Neuronal stem cell (in vitro differentiated cells): ENCODE results near the gene IQGAP3.

ENCODE experiments used
- DNase-seq: peaks from one replicate; pipeline ENCODE4 v3.0.0-alpha.2; 2013; ENCODE audit warnings: low spot score
- H2AFZ ChIP-seq: one replicate; pipeline ENCODE4 v1.6.1; 2013; ENCODE audit warnings: mild to moderate bottlenecking, low read length, inconsistent platforms
- H2AK5ac ChIP-seq: 2 replicates; pipeline ENCODE4 v1.6.1; 2013; ENCODE audit warnings: low read depth, mild to moderate bottlenecking, inconsistent platforms, low read length, moderate library complexity, mixed read lengths
- H2BK120ac ChIP-seq: 2 replicates; pipeline ENCODE4 v1.6.1; 2013; ENCODE audit warnings: low read depth, mild to moderate bottlenecking, inconsistent platforms, low read length, moderate library complexity, mixed read lengths
- H2BK12ac ChIP-seq: one replicate; pipeline ENCODE4 v1.6.1; 2013; ENCODE audit warnings: low read length, inconsistent platforms
- H2BK15ac ChIP-seq: 2 replicates; pipeline ENCODE4 v1.6.1; 2013; ENCODE audit warnings: mild to moderate bottlenecking, low read length, inconsistent platforms, mixed read lengths
- H2BK5ac ChIP-seq: one replicate; pipeline ENCODE4 v1.6.1; 2013; ENCODE audit warnings: inconsistent platforms, mild to moderate bottlenecking, low read length, moderate library complexity
- H3K14ac ChIP-seq: one replicate; pipeline ENCODE4 v1.6.1; 2013; ENCODE audit warnings: low read length, inconsistent platforms
- H3K18ac ChIP-seq: 2 replicates; pipeline ENCODE4 v1.6.1; 2013; ENCODE audit warnings: low read length, inconsistent platforms
- H3K23ac ChIP-seq: 2 replicates; pipeline ENCODE4 v1.6.1; 2013; ENCODE audit warnings: low read depth, mild to moderate bottlenecking, mixed read lengths, low read length, inconsistent platforms; ENCODE audit not compliant: poor library complexity
- H3K27ac ChIP-seq: replicated peaks from 3 replicates; pipeline ENCODE4 v1.5.1; 2013; ENCODE audit warnings: low read length, inconsistent platforms
- H3K27me3 ChIP-seq, 3 experiments: 2 replicates each; pipeline ENCODE4 v1.6.1; 2013; ENCODE audit warnings: low read length in 3 of 3, mild to moderate bottlenecking in 2 of 3, inconsistent platforms in 1 of 3, low read depth in 1 of 3, mixed read lengths in 1 of 3, moderate library complexity in 1 of 3; ENCODE audit not compliant: control insufficient read depth in 3 of 3, insufficient read depth in 3 of 3
- H3K36me3 ChIP-seq, 2 donors: replicated peaks in 1 of 2; 2 replicates each; pipeline ENCODE4 v1.6.1; 2013; ENCODE audit warnings: low read length in 2 of 2; ENCODE audit not compliant: control insufficient read depth in 2 of 2, insufficient read depth in 2 of 2
- H3K4ac ChIP-seq: 2 replicates; pipeline ENCODE4 v1.6.1; 2013; ENCODE audit warnings: inconsistent platforms, mild to moderate bottlenecking, low read length, moderate library complexity
- H3K4me1 ChIP-seq, 2 donors: 1 replicate in 1 of 2; 2 replicates in 1 of 2; pipeline ENCODE4 v1.6.1; 2013; ENCODE audit warnings: low read length in 2 of 2, low read depth in 1 of 2; ENCODE audit not compliant: control insufficient read depth in 2 of 2, insufficient read depth in 1 of 2
- H3K4me2 ChIP-seq: one replicate; pipeline ENCODE4 v1.6.1; 2013; ENCODE audit warnings: mild to moderate bottlenecking, low read length, inconsistent platforms; ENCODE audit not compliant: insufficient read depth, poor library complexity, severe bottlenecking
- H3K4me3 ChIP-seq, 2 donors: 2 replicates each; pipeline ENCODE4 v1.5.1; 2013; ENCODE audit warnings: low read length in 2 of 2, mild to moderate bottlenecking in 2 of 2, inconsistent platforms in 1 of 2, moderate library complexity in 1 of 2
- H3K79me1 ChIP-seq: one replicate; pipeline ENCODE4 v1.6.1; 2013; ENCODE audit warnings: low read depth, mild to moderate bottlenecking, inconsistent platforms, low read length, moderate library complexity
- H3K9ac ChIP-seq: one replicate; pipeline ENCODE4 v1.6.1; 2013; ENCODE audit warnings: mild to moderate bottlenecking, low read depth, low read length, inconsistent platforms; ENCODE audit not compliant: poor library complexity
- H3K9me3 ChIP-seq, 2 donors: replicated peaks in 1 of 2; 2 replicates each; pipeline versions ENCODE3 to v1.6.1; 2013; ENCODE audit warnings: low read length in 2 of 2, mild to moderate bottlenecking in 2 of 2, inconsistent platforms in 1 of 2, low read depth in 1 of 2, mixed read lengths in 1 of 2, moderate library complexity in 1 of 2; ENCODE audit not compliant: control insufficient read depth in 2 of 2, insufficient read depth in 1 of 2
- H4K8ac ChIP-seq: one replicate; pipeline ENCODE4 v1.6.1; 2013; ENCODE audit warnings: low read depth, mild to moderate bottlenecking, inconsistent platforms, low read length, moderate library complexity
- H4K91ac ChIP-seq: one replicate; pipeline ENCODE4 v1.6.1; 2013; ENCODE audit warnings: low read length, low read depth, mild to moderate bottlenecking, inconsistent platforms; ENCODE audit not compliant: poor library complexity
- WGBS, 2 donors: extraction: QIAGEN DNeasy Blood & Tissue Kit; methylation state at CpG; one replicate each; pipeline ENCODE4 v1.1.7; 2013; ENCODE audit warnings: missing lambda C conversion rate in 2 of 2, mixed read lengths in 1 of 2; ENCODE audit not compliant: insufficient read length in 2 of 2, insufficient replicate concordance in 1 of 2; ENCODE audit errors: extremely low coverage in 2 of 2; 5-methylcytosine and 5-hydroxymethylcytosine counted together

Gene IQGAP3

GRCh38 chr1:156559797-156560385, 12.5 kb downstream of the IQGAP3 start:
- WGBS, 2 donors = no CpG with 5 or more reads among the region's 5 CpGs
- no peak overlapping the region for H4K91ac ChIP-seq
- H2AK5ac ChIP-seq = no peak overlapping the region
- no peak overlapping the region for H3K23ac ChIP-seq
- H3K4ac ChIP-seq = no peak overlapping the region
- no peak overlapping the region for H3K27ac ChIP-seq
- no peak overlapping the region for H4K8ac ChIP-seq
- H3K4me2 ChIP-seq = no peak overlapping the region
- peaks cover 41 to 77% of the 10 kb centered on the region in 2 donors for H3K36me3 ChIP-seq
- no peaks in the 10 kb centered on the region for H3K27me3 ChIP-seq
- no peak overlapping the region for H2BK12ac ChIP-seq
- H2BK120ac ChIP-seq = no peak overlapping the region
- DNase-seq = no peak
- no peak overlapping the region for H3K9ac ChIP-seq
- no peak overlapping the region for H2BK5ac ChIP-seq
- no peak overlapping the region for H3K18ac ChIP-seq
- no peak overlapping the region for H3K4me3 ChIP-seq
- H3K9me3 ChIP-seq = peaks cover 0 to 2% of the 10 kb centered on the region in 2 donors
- H2BK15ac ChIP-seq = no peak overlapping the region
- H3K4me1 ChIP-seq = no peaks in the 10 kb centered on the region
- H3K14ac ChIP-seq = no peak overlapping the region
- peaks cover 2% of the 10 kb centered on the region for H3K79me1 ChIP-seq
- H2AFZ ChIP-seq = no peak overlapping the region

- H3K4me2 ChIP-seq = no peak overlapping the region
- peaks cover 2% of the 10 kb centered on the region for H3K79me1 ChIP-seq
- H3K36me3 ChIP-seq = peaks cover 42 to 77% of the 10 kb centered on the region in 2 donors
- H3K27ac ChIP-seq = no peak overlapping the region
- H3K18ac ChIP-seq = no peak overlapping the region
- no peak overlapping the region for H2BK5ac ChIP-seq
- no peak overlapping the region for H3K14ac ChIP-seq
- peaks cover 0 to 2% of the 10 kb centered on the region in 2 donors for H3K9me3 ChIP-seq
- no peak overlapping the region for H2AK5ac ChIP-seq
- WGBS, 2 donors = no CpG with 5 or more reads among the region's 8 CpGs
- H4K8ac ChIP-seq = no peak overlapping the region
- H3K23ac ChIP-seq = no peak overlapping the region
- no peak overlapping the region for H3K4ac ChIP-seq
- no peak overlapping the region for H2AFZ ChIP-seq
- H3K27me3 ChIP-seq = no peaks in the 10 kb centered on the region
- H4K91ac ChIP-seq = no peak overlapping the region
- no peak overlapping the region for H3K9ac ChIP-seq
- H2BK12ac ChIP-seq = no peak overlapping the region
- DNase-seq = no peak
- no peak overlapping the region for H2BK15ac ChIP-seq
- no peaks in the 10 kb centered on the region for H3K4me1 ChIP-seq
- no peak overlapping the region for H2BK120ac ChIP-seq
- H3K4me3 ChIP-seq = no peak overlapping the region
Measured at GRCh38 chr1:156559086-156559796, 13.1 kb downstream of the IQGAP3 start.

- no peak overlapping the region for H2BK12ac ChIP-seq
- H3K4me1 ChIP-seq = no peaks in the 10 kb centered on the region
Measured at GRCh38 chr1:156556354-156556753, 16.0 kb downstream of the IQGAP3 start.

GRCh38 chr1:156555715-156556114, 16.6 kb downstream of the IQGAP3 start:
- Histone ChIP-seq H3K36me3 (peaks cover 43 to 77% of the 10 kb centered on the region in 2 donors), H3K79me1 (peaks cover 2% of the 10 kb centered on the region), H3K9me3 (peaks cover 0 to 2% of the 10 kb centered on the region in 2 donors), H2AK5ac (no peak overlapping the region), H3K18ac (no peak overlapping the region), H3K23ac (no peak overlapping the region), H3K14ac (no peak overlapping the region), H2BK15ac (no peak overlapping the region), H2BK12ac (no peak overlapping the region), H3K4me2 (no peak overlapping the region), H3K4me3 (no peak overlapping the region), H3K27me3 (no peaks in the 10 kb centered on the region), H2BK120ac (no peak overlapping the region), H2AFZ (no peak overlapping the region), H4K91ac (no peak overlapping the region), H3K27ac (no peak overlapping the region), H3K4me1 (no peaks in the 10 kb centered on the region), H3K4ac (no peak overlapping the region), H4K8ac (no peak overlapping the region), H3K9ac (no peak overlapping the region), H2BK5ac (no peak overlapping the region)
- DNase-seq = no peak
- no CpG with 5 or more reads among the region's 2 CpGs for WGBS, 2 donors

More at GRCh38 chr1:156556354-156556753, 16.0 kb downstream of the IQGAP3 start:
- Histone ChIP-seq H3K9ac (no peak overlapping the region), H4K8ac (no peak overlapping the region), H3K36me3 (peaks cover 41 to 76% of the 10 kb centered on the region in 2 donors), H2BK120ac (no peak overlapping the region), H3K4me2 (no peak overlapping the region), H2AFZ (no peak overlapping the region), H2BK5ac (no peak overlapping the region), H4K91ac (no peak overlapping the region), H3K4me3 (no peak overlapping the region), H3K79me1 (peaks cover 2% of the 10 kb centered on the region), H3K18ac (no peak overlapping the region), H2AK5ac (no peak overlapping the region), H3K27ac (no peak overlapping the region), H3K9me3 (peaks cover 0 to 2% of the 10 kb centered on the region in 2 donors), H3K27me3 (no peaks in the 10 kb centered on the region), H3K23ac (no peak overlapping the region), H3K4ac (no peak overlapping the region), H2BK15ac (no peak overlapping the region), H3K14ac (no peak overlapping the region)
- WGBS, 2 donors = no CpG with 5 or more reads among the region's 9 CpGs
- DNase-seq = no peak
